GM23338 (cell line): Measurements from ENCODE around the gene CBX5. TPM values are rescaled to one million over a fixed set of nuclear protein-coding genes. Genes with fewer than 3 reads are reported as not detected.

Experiments used
- ATAC-seq: fragments of 200-7000 bp; cut with Tn5 transposase; 3 replicates; pipeline ENCODE4 v1.9.1; 2020
- DNase-seq: peaks from one replicate; pipeline ENCODE4 v3.0.0-alpha.2; 2015; ENCODE audit warnings: low spot score
- H2AFZ ChIP-seq: fragments of 200-600 bp; sonication (generic); 2 replicates; pipeline ENCODE4 v1.8.0; 2016; ENCODE audit warnings: antibody characterized with exemption, mild to moderate bottlenecking, moderate library complexity
- H3F3A ChIP-seq: fragments of 200-600 bp; sonication (generic); replicated peaks from 2 replicates; pipeline ENCODE4 v1.8.0; 2017; ENCODE audit warnings: antibody characterized with exemption, mixed run types, low read depth
- H3K27ac ChIP-seq: fragments of 200-600 bp; sonication (generic); 2 replicates; pipeline ENCODE4 v1.6.1; 2016; ENCODE audit warnings: low read depth
- H3K27me3 ChIP-seq: fragments of 200-600 bp; sonication (generic); 2 replicates; pipeline ENCODE4 v1.8.0; 2016; ENCODE audit warnings: mild to moderate bottlenecking, mixed run types, moderate library complexity; ENCODE audit not compliant: insufficient read depth
- H3K36me3 ChIP-seq: fragments of 200-600 bp; sonication (generic); 2 replicates; pipeline ENCODE4 v1.8.0; 2016; ENCODE audit warnings: mild to moderate bottlenecking; ENCODE audit not compliant: insufficient read depth
- H3K4me1 ChIP-seq: fragments of 200-600 bp; sonication (generic); 2 replicates; pipeline ENCODE4 v1.8.0; 2016; ENCODE audit warnings: mild to moderate bottlenecking, moderate library complexity; ENCODE audit not compliant: insufficient read depth
- H3K4me2 ChIP-seq: fragments of 200-600 bp; sonication (generic); 2 replicates; pipeline ENCODE4 v1.7.1; 2017; ENCODE audit warnings: mixed run types
- H3K4me3 ChIP-seq: fragments of 200-600 bp; sonication (generic); 2 replicates; pipeline ENCODE4 v1.6.1; 2016; ENCODE audit warnings: mixed run types
- H3K79me2 ChIP-seq: fragments of 200-600 bp; sonication (generic); replicated peaks from 2 replicates; pipeline ENCODE4 v1.8.0; 2017; ENCODE audit warnings: mild to moderate bottlenecking; ENCODE audit not compliant: insufficient read depth
- H3K9me2 ChIP-seq: fragments of 200-600 bp; sonication (generic); 2 replicates; pipeline ENCODE4 v1.8.0; 2017; ENCODE audit not compliant: insufficient read depth
- H4K20me1 ChIP-seq: fragments of 200-600 bp; sonication (generic); replicated peaks from 2 replicates; pipeline ENCODE4 v1.8.0; 2017; ENCODE audit warnings: mild to moderate bottlenecking; ENCODE audit not compliant: insufficient read depth
- H3K27ac Mint-ChIP-seq: 2 replicates; pipeline ENCODE4 v1.8.0; 2020; ENCODE audit warnings: inconsistent platforms, mild to moderate bottlenecking, moderate library complexity, mixed read lengths
- H3K27me3 Mint-ChIP-seq: 3 replicates; pipeline ENCODE4 v1.8.0; 2022; ENCODE audit warnings: low read depth, mild to moderate bottlenecking, moderate library complexity, mixed read lengths, inconsistent platforms; ENCODE audit not compliant: insufficient read depth, poor library complexity
- H3K36me3 Mint-ChIP-seq: 3 replicates; pipeline ENCODE4 v1.8.0; 2021; ENCODE audit warnings: low read depth, mild to moderate bottlenecking, inconsistent platforms, moderate library complexity, mixed read lengths
- H3K4me1 Mint-ChIP-seq: 3 replicates; pipeline ENCODE4 v1.8.0; 2020; ENCODE audit warnings: mild to moderate bottlenecking, inconsistent platforms, mixed read lengths
- H3K4me3 Mint-ChIP-seq: 3 replicates; pipeline ENCODE4 v1.8.0; 2021; ENCODE audit warnings: moderate library complexity, mild to moderate bottlenecking, inconsistent platforms, mixed read lengths
- H3K9me3 Mint-ChIP-seq: 3 replicates; pipeline ENCODE4 v1.8.0; 2020; ENCODE audit warnings: moderate library complexity, mild to moderate bottlenecking, inconsistent platforms, mixed read lengths
- CREB1 ChIP-seq: fragments of 250-450 bp; sonication (Bioruptor Pico); IDR thresholded peaks from 2 replicates; pipeline ENCODE4 v1.5.0; 2020; ENCODE audit warnings: low read depth, mild to moderate bottlenecking, moderate library complexity
- ETS1 ChIP-seq: IDR thresholded peaks from 2 replicates; pipeline ENCODE4 v1.6.1; 2016; ENCODE audit warnings: antibody characterized with exemption
- EZH2 ChIP-seq: fragments of 200-600 bp; sonication (generic); IDR thresholded peaks from one replicate; pipeline ENCODE4 v1.8.0; 2017; ENCODE audit warnings: antibody characterized with exemption, mild to moderate bottlenecking, low read depth; ENCODE audit not compliant: unreplicated experiment
- NANOG ChIP-seq: IDR thresholded peaks from 2 replicates; pipeline ENCODE4 v1.6.1; 2016; ENCODE audit warnings: antibody characterized with exemption, borderline replicate concordance
- REST ChIP-seq: IDR thresholded peaks from one replicate; pipeline ENCODE4 v1.6.1; 2018; ENCODE audit warnings: antibody characterized with exemption; ENCODE audit not compliant: unreplicated experiment
- ZNF114 ChIP-seq: fragments of 250-450 bp; sonication (Bioruptor Pico); IDR thresholded peaks from 2 replicates; pipeline ENCODE4 v1.5.0; 2020; ENCODE audit warnings: mild to moderate bottlenecking, moderate library complexity
- ZNF462 ChIP-seq: fragments of 250-450 bp; sonication (Bioruptor Pico); IDR thresholded peaks from 2 replicates; pipeline ENCODE4 v1.5.0; 2020; ENCODE audit warnings: mild to moderate bottlenecking, moderate library complexity
- polyA plus RNA-seq: library from polyadenylated mRNA; unstranded; fragments of >200 nt; fragmentation: Nextera tagmentation; extraction: Ambion mirVana; gene quantifications from 2 replicates; pipeline ENCODE4 v1.2.1, GENCODE V29; 2016
- total RNA-seq: library from RNA; depleted of rRNA; stranded (reverse); fragments of >200 nt; shearing (Covaris generic); gene quantifications from 2 replicates; pipeline ENCODE4 v1.2.3, GENCODE V29; 2014

The CBX5 gene
- total and polyA plus RNA-seq, 2 experiments from 2014 or later, result 152 to 212 TPM

- no peak for TF ChIP-seq REST
- TF ChIP-seq ETS1, result no peak
- no peak for TF ChIP-seq CREB1 (CRISPR knock-in tag)
These were observed 33.8 kb downstream of the CBX5 start (continued) for GRCh38 chr12:54246011-54246641.

DNA sequence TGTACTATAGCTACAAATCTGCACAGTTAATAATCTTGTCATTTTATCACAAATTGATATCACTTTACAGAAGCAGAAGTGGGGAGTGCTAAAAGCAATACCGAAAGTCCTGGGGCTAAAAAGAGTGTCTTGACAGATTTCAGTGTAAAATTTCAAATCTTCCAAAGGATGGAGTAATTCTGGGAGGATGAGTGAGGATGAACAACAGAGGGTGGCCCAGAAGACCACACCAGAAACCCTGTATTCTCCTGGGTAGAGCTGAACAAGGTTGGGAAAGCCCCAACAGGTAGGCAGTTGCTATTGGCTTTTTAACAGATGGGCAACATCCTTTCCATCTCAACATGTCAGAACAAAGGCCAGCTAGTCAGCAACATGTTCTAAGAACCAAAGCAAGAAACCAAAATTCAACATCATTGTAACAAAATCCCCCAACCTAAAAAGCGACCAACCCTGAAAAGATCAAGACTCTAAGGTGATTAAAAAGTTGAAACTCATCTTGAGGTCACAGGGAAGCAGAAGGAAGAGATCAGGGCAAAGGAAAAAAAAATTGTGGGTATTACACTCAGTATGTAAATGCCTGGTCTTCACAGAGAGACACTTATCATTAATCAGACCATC, 38.8 kb downstream of the CBX5 start:
- Mint-ChIP-seq H3K4me1 (no peaks in the 10 kb centered on the region), H3K9me3 (no peaks in the 10 kb centered on the region), H3K36me3 (peaks cover 59% of the 10 kb centered on the region), H3K27ac (no peak overlapping the region), H3K27me3 (peaks cover 3% of the 10 kb centered on the region), H3K4me3 (no peak overlapping the region)
- Histone ChIP-seq H3K9me2 (no peaks in the 10 kb centered on the region), H3F3A (0 out of 2 replicates have a peak, but pooled peaks cover 14% of the 10 kb centered on the region), H3K4me1 (no peaks in the 10 kb centered on the region), H4K20me1 (peaks cover 14% of the 10 kb centered on the region; the same call in 1 of the 2 replicates), H3K27ac (no peak overlapping the region), H2AFZ (no peak overlapping the region), H3K36me3 (peaks cover 36% of the 10 kb centered on the region), H3K27me3 (no peaks in the 10 kb centered on the region), H3K4me2 (no peak overlapping the region), H3K4me3 (no peak overlapping the region), H3K79me2 (0 out of 2 replicates have a peak, but pooled peaks cover 3% of the 10 kb centered on the region)
- no peak for DNase-seq
- no peak for ATAC-seq
- TF ChIP-seq ZNF462 (CRISPR knock-in tag) (no peak), REST (no peak), ETS1 (no peak), NANOG (no peak), ZNF114 (no peak), EZH2 (no peak)
